OCI-LY1 (cell line): ENCODE results near the gene HPCAL1.
"Not testable (repeated sequence)": the region's sequence is repeated elsewhere in the genome, so short reads cannot be mapped to it uniquely, and the experiment has no call there.

Experiments used
- H2AFZ ChIP-seq: fragments of 200-600 bp; sonication (generic), shearing (Covaris generic); 2 replicates; pipeline ENCODE4 v1.6.0; 2014; ENCODE audit warnings: antibody characterized with exemption, mild to moderate bottlenecking, low read length
- H3F3A ChIP-seq: fragments of 200-600 bp; sonication (generic), shearing (Covaris generic); 2 replicates; pipeline ENCODE4 v1.6.0; 2014; ENCODE audit warnings: mild to moderate bottlenecking, antibody characterized with exemption, low read length, moderate library complexity; ENCODE audit not compliant: insufficient read depth
- H3K27ac ChIP-seq: fragments of 200-600 bp; sonication (generic); 2 replicates; pipeline ENCODE4 v1.5.1; 2014; ENCODE audit warnings: low read length, mixed run types, mild to moderate bottlenecking, low read depth; ENCODE audit not compliant: poor library complexity, severe bottlenecking
- H3K27me3 ChIP-seq: fragments of 200-600 bp; sonication (generic); 2 replicates; pipeline ENCODE4 v1.6.0; 2014; ENCODE audit warnings: antibody characterized with exemption, mild to moderate bottlenecking, low read length, moderate library complexity; ENCODE audit not compliant: insufficient read depth
- H3K36me3 ChIP-seq: fragments of 200-600 bp; sonication (generic); 2 replicates; pipeline ENCODE4 v1.6.1; 2014; ENCODE audit warnings: mild to moderate bottlenecking, antibody characterized with exemption, low read length, moderate library complexity, mixed read lengths; ENCODE audit not compliant: insufficient read depth
- H3K4me1 ChIP-seq: fragments of 200-600 bp; sonication (generic); 2 replicates; pipeline ENCODE4 v1.5.1; 2014; ENCODE audit warnings: mild to moderate bottlenecking, low read length, moderate library complexity; ENCODE audit not compliant: insufficient read depth, severe bottlenecking
- H3K4me2 ChIP-seq: fragments of 200-600 bp; sonication (generic), shearing (Covaris generic); 2 replicates; pipeline ENCODE4 v1.6.1; 2014; ENCODE audit warnings: low read length
- H3K4me3 ChIP-seq: fragments of 200-600 bp; sonication (generic); 2 replicates; pipeline ENCODE4 v1.5.1; 2014; ENCODE audit warnings: low read length, low read depth, mild to moderate bottlenecking, mixed read lengths; ENCODE audit not compliant: poor library complexity, severe bottlenecking
- H3K79me2 ChIP-seq: fragments of 200-600 bp; shearing (Covaris generic); 2 replicates; pipeline ENCODE4 v1.6.1; 2016; ENCODE audit warnings: mixed run types, low read length, mixed read lengths; ENCODE audit not compliant: insufficient read depth
- H3K9ac ChIP-seq: fragments of 200-600 bp; sonication (generic), shearing (Covaris generic); 2 replicates; pipeline ENCODE4 v1.6.1; 2014; ENCODE audit warnings: mild to moderate bottlenecking, low read length, mixed read lengths
- H3K9me2 ChIP-seq: fragments of 200-600 bp; sonication (generic), shearing (Covaris generic); 2 replicates; pipeline ENCODE4 v1.6.1; 2014; ENCODE audit warnings: low read depth, mild to moderate bottlenecking, low read length, mixed read lengths
- H3K9me3 ChIP-seq: fragments of 200-600 bp; shearing (Covaris generic); 2 replicates; pipeline ENCODE4 v1.6.1; 2014; ENCODE audit warnings: low read length, mixed read lengths
- H4K20me1 ChIP-seq: fragments of 200-600 bp; sonication (generic), shearing (Covaris generic); 2 replicates; pipeline ENCODE4 v1.6.0; 2016; ENCODE audit warnings: mild to moderate bottlenecking, low read length; ENCODE audit not compliant: insufficient read depth
- CTCF ChIP-seq: fragments of 200-600 bp; sonication (generic), shearing (Covaris generic); IDR thresholded peaks from 2 replicates; pipeline ENCODE4 v1.5.1; 2017; ENCODE audit warnings: mild to moderate bottlenecking, antibody characterized with exemption, low read length, moderate library complexity, mixed read lengths
- EZH2 ChIP-seq: fragments of 200-600 bp; sonication (generic), shearing (Covaris generic); IDR thresholded peaks from 2 replicates; pipeline ENCODE4 v1.8.0; 2017; ENCODE audit warnings: borderline replicate concordance, mixed run types, mild to moderate bottlenecking, antibody characterized with exemption, low read length, moderate library complexity, mixed read lengths

The HPCAL1 gene

GRCh38 chr2:10293603-10294002 is 9.1 kb upstream of the HPCAL1 start:
- H4K20me1 ChIP-seq: no peaks in the 10 kb centered on the region
- TF ChIP-seq CTCF (no peak), EZH2 (no peak)
- 0 out of 2 replicates have a peak, but pooled peaks cover 9% of the 10 kb centered on the region for H3K9me3 ChIP-seq
- H3K9ac ChIP-seq: no peak overlapping the region
- no peaks in the 10 kb centered on the region for H3K4me1 ChIP-seq
- H3K27me3 ChIP-seq: peaks cover 15% of the 10 kb centered on the region; the same call in 1 of the 2 replicates
- no peaks in the 10 kb centered on the region; the same call in 1 of the 2 replicates for H3K36me3 ChIP-seq
- no peak overlapping the region for H2AFZ ChIP-seq
- H3K4me3 ChIP-seq: no peak overlapping the region
- H3F3A ChIP-seq: no peaks in the 10 kb centered on the region
- H3K27ac ChIP-seq: no peak overlapping the region
- H3K4me2 ChIP-seq: no peak overlapping the region
- no peaks in the 10 kb centered on the region for H3K9me2 ChIP-seq
- H3K79me2 ChIP-seq: no peaks in the 10 kb centered on the region

GRCh38 chr2:10294077-10294476 is 8.6 kb upstream of the HPCAL1 start:
- Histone ChIP-seq H3K27ac (no peak overlapping the region), H3K27me3 (peaks cover 15% of the 10 kb centered on the region; the same call in 1 of the 2 replicates), H3K9ac (no peak overlapping the region), H3K4me1 (no peaks in the 10 kb centered on the region), H3K4me2 (no peak overlapping the region), H3K36me3 (no peaks in the 10 kb centered on the region; the same call in 1 of the 2 replicates), H3F3A (no peaks in the 10 kb centered on the region), H2AFZ (no peak overlapping the region), H3K79me2 (no peaks in the 10 kb centered on the region), H3K9me2 (no peaks in the 10 kb centered on the region), H3K4me3 (no peak overlapping the region), H4K20me1 (no peaks in the 10 kb centered on the region), H3K9me3 (peaks cover 13% of the 10 kb centered on the region; the same call in 1 of the 2 replicates)
- TF ChIP-seq EZH2 (no peak), CTCF (no peak)

- H3K9me2 ChIP-seq, H4K20me1 ChIP-seq, H3K79me2 ChIP-seq, H3K4me3 ChIP-seq, H3K36me3 ChIP-seq, H3K27ac ChIP-seq, H2AFZ ChIP-seq, H3F3A ChIP-seq, H3K9ac ChIP-seq, H3K4me1 ChIP-seq, H3K4me2 ChIP-seq: not testable (repeated sequence)
- Histone ChIP-seq H3K9me3 (peaks cover 13% of the 10 kb centered on the region; the same call in 1 of the 2 replicates), H3K27me3 (peaks cover 15% of the 10 kb centered on the region; the same call in 1 of the 2 replicates)
Measured at GRCh38 chr2:10295649-10296048, 7.1 kb upstream of the HPCAL1 start.

- H3K9ac ChIP-seq: no peak overlapping the region
- no peak overlapping the region for H3K27ac ChIP-seq
- no peaks in the 10 kb centered on the region for H4K20me1 ChIP-seq
- H3K4me1 ChIP-seq: no peaks in the 10 kb centered on the region
- H3K4me3 ChIP-seq: no peak overlapping the region
- H2AFZ ChIP-seq: no peak overlapping the region
- H3K36me3 ChIP-seq: no peaks in the 10 kb centered on the region; the same call in 1 of the 2 replicates
- peaks cover 15% of the 10 kb centered on the region; the same call in 1 of the 2 replicates for H3K27me3 ChIP-seq
- no peak overlapping the region for H3K4me2 ChIP-seq
- H3K79me2 ChIP-seq: no peaks in the 10 kb centered on the region
- peaks cover 13% of the 10 kb centered on the region; the same call in 1 of the 2 replicates for H3K9me3 ChIP-seq
- TF ChIP-seq EZH2: no peak
- TF ChIP-seq CTCF: no peak
- no peaks in the 10 kb centered on the region for H3K9me2 ChIP-seq
- H3F3A ChIP-seq: no peaks in the 10 kb centered on the region
Measured at GRCh38 chr2:10296142-10296541, 6.6 kb upstream of the HPCAL1 start.
